Activated T-cell treated with anti-CD3 and anti-CD28 coated beads for 24 hours (primary cell): ENCODE data around the gene USP49.
A peak's percentile ranks its signal among the peaks of the same experiment; 100 is the strongest.

Experiments
- DNase-seq: peaks from one replicate; pipeline ENCODE4 v3.0.0-alpha.2; 2020; ENCODE audit warnings: low read depth

USP49 gene

DNA sequence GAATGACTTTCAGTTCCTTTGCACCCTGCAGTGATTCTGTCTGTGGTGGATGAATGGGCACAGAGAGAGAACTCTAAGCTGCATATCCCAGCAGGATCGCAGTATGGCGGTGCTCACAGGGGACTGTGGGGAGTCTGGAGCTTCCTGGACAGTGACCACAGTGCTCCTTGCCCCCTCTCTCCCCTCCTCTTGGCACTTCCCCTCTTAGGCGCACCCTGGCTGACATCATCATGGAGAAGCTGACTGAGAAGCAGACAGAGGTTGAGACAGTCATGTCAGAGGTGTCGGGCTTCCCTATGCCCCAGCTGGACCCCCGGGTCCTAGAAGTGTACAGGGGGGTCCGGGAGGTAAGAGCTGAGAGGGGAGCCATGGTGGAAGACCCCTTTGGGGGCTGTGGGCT, 34.7 kb upstream of the USP49 start:
- DNase-seq, result no peak

DNA sequence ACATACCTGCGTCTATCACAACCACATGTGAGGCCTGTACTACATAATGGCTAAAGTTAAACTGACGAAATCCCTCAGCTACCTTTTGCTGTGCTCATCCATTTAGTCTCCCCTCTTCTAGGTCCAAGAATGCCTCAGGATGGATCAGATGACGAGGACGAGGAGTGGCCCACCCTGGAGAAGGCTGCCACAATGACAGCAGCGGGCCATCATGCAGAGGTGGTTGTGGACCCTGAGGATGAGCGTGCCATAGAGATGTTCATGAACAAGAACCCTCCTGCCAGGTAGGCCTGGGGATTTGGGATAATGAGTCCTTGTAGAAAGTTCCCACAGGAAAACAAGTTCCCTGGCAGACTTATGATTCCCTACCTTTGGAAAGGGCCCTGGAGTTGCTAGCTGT, 32.1 kb upstream of the USP49 start:
- no peak for DNase-seq

DNA sequence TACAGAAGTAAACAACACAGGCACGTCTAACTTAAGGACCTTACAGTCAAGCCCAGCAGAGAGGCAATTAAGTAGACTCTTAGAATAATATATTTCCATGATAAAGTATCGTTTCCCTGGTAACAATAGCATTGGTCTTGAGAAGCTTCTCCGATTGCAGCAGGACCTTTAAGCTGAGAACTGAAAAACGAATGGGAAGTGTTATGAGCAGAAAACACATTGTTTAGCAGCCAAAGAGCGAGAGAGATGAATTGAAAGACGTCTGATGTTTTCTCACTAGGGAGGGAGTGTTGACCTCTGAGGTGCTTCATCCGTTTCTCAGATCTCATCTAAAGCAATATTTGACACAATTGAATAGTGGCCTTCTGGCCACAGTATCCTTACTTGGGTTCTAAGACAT, 27.0 kb upstream of the USP49 start:
- DNase-seq, result no peak

- no peak for DNase-seq
Observed at GRCh38 chr6:41921712-41921998, 26.5 kb upstream of the USP49 start.

DNA sequence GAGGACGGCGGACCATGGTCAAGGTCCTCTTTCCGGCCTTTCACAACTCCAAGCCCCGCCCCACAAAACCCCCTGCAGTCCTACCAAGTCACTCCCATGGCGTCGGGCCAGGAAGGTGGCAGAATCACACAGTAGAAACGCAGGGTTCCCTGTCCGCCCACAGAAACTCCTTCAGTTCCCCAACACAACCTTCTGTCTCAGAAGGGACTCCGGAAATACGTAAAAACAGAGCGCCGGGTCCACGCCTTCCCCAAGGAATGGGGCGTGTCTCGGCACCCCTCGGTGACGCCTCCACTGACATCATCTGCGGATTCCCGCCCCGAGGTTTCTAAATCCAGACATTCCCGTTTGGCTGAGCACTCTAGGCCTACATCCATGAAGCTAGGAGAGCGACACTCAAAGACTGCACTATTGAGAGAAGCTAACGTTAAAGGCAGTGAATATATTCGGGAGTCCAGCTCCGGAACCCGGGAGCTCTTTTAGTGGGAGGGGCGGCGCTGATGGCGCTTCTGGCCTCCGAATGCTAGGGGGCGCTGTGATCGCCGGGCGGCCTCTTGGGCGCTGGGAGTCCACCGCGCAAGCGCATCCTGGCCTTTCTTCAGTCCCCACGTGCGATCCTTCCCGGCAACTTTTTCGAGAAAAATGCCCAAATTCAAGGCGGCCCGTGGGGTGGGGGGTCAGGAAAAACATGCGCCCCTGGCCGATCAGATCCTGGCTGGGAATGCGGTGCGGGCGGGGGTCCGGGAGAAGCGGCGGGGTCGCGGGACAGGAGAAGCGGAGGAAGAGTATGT, 25.9 kb upstream of the USP49 start, which contains the start of the genes BYSL and MED20:
Gene BYSL, plus strand, starts transcription at position 579 of the 791 bp plus-strand sequence. Its CDS starts 64 bp downstream, at position 643.
Gene MED20, minus strand, starts transcription at position 219 of the 791 bp plus-strand sequence. Its CDS starts 121 bp downstream, at position 98.
- peak; percentile 91 for DNase-seq

GRCh38 chr6:41917528-41917927, 22.4 kb upstream of the USP49 start:
- DNase-seq, result no peak

DNA sequence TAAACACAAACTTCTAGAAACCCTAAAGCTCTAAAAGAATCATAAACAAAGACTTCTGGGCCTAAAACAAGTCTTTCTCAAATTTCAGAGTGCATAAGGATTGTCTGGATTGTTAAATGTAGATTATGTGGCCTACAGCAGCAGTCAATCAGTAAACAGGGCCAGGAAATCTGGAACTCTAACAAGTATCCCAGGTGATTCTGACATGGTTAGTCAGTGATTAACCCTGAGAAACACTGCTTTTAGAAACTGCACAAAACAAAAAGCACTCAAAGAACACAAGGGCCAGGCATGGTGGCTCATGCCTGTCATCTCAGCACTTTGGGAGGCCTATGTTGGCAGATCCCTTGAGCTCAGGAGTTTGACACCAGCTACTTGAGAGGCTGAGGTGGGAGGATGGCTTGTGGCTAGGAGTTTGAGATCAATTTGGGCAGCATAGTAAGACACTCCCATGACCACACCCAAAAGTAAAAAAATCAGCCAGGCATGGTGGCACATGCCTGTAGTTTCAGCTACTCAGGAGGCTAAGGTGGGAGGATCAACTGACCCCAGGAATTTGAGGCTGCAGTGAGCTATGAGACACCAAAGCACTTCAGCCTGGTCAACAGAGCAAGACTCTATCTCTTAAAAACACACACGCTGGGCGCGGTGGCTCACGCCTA, 19.8 kb upstream of the USP49 start:
- DNase-seq, result no peak

DNA sequence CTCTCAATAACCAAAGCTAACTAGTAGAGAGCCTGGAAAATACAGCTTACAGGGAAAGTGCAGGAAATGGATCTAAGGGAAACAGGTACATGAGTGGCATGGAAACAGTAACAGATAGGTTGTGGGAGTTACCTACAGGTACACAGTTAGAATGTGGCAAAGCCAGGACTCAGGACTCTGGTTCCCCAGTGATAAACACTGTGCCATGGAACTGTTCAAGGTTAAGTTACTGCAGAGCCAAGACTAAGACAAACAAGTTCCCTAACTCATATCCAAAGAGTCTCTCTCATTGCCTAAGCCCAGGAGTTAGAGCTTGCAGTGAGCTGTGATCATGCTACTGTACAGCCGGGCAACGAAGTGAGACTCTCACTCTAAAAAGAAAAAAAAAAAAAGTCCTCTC, 19.2 kb upstream of the USP49 start:
- DNase-seq, result no peak

DNA sequence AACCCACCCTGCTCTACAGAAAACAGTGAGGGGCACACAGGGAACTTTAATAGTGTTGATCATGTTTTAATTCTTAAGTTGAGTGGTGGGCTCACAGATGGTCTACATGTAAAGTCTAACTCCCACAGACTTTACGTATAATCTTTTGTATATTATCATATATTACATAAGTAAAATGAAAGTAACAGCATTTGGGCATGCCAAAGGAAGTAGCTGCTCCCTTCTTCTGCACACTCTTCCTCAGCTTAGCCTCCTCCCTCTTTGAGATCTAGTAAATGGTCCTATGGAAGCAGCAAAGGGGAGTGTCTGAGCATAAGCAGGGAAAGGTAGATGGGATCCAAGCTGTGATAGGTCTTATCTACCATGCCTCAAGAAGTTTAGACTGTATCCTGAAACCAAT, 14.6 kb upstream of the USP49 start:
- no peak for DNase-seq

DNA sequence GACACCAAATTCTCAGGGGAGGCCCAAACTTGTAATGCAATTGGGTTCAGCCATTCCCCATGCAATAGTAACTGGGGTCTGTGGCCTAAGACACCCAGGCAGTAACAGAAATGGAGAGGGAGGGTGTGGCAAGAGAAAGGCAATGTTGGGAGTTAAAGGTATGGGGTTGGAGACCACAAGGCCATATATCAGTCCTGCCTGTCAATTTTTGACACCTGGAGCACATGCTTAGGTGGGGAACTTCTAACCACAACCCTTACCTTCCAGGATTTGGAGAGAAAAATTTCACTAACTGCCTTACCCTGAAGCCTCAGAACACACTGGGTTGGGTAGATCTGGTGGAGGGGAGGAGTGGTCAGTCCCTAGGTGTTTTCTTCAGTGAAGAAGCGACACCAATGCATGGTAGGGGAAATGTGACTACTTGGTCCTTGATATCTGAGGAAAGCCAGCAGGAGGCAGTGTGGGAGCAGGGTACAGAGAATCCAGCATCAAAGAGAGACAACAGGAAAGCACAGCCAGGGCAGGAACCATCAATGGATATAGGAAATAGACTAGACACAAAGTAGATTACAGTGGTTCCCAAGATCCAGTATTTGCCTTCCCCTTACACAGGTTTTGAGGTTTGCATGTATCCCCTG, 6.8 kb upstream of the USP49 start:
- DNase-seq, result peak; percentile 45

DNA sequence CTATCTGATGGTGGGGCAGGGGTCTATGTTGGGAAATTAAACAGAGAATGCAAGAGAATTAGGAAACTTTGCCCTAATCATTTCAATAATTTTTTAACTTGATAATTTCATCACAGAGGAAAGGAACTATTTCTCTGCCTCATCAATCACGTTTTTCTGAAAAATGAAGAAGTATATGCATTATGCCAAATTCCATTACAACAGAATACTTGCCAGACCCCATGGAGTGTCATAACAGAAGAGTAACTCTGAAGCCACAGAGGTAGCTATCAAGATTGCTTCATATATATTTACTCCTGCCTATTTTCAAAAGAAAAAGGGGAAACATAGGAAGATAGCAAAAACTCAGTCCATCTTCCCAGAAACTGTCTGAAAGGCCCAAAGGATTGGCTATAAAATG, 5.7 kb upstream of the USP49 start:
- no peak for DNase-seq

DNA sequence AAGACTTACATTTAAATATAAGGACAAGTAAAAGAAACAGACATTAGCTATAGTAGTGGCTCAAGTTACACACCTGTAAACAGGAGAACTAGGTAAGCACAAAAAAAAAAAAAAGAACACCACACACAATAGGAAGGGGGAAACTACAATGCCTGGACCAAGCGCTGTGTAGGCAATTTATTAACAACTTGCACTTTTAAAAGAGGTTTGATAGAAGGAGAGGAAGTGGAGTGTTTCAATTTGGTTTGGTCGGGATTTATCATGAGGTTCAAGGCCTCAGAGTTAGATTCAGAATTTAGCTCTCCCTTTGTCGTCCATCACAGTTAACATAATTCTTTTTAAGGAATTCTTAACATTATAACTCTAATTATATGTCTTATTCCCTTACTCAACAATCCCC, 1.1 kb upstream of the USP49 start:
- DNase-seq, result no peak

DNA sequence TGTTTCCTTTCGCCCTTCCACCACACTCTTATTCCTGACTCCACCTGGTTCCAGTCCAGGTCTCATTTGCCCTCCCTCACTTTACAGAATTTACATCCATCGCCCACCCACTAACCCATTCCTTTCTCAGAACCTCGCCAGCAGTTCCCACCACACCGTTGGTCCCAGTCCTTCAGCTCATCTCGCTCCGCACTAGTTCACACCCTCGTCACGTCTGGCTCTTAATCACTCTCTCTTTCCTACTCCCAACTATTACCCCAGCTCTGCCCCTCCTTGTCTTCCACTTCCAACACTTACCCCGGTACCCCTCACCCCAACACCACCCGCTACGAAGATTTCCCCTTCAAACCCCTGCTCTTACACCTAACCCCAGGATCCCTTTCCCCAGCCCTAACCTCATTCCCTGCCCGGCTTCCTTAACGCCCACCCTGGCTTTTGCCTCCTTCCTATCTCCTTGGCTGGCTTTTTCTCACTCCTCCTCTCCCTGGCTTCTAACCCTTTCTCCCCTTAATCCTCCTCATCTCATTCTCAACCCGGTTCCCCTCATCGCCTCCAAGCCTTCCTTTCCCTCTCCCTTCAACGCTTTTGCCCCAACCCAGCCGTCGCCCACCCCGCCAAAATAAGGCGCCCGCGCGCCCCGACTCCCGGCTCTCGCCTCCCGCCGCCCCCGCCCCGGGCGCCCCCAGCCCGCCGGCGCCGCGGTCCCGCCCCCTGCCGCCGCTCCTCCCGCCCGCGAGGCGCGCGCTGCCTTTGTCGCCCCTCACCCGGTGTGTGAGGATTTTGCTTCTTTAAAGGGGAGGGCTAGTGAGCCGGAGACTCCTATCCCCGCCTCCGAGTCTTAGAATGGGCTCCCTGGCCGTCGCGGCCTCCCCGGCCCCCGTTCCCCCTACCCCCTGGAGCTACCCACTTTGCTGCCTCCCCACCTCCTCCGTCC, 542 bp downstream of the USP49 start:
- DNase-seq, result no peak

GRCh38 chr6:41892921-41893564, 2.1 kb downstream of the USP49 start:
- DNase-seq, result no peak

DNA sequence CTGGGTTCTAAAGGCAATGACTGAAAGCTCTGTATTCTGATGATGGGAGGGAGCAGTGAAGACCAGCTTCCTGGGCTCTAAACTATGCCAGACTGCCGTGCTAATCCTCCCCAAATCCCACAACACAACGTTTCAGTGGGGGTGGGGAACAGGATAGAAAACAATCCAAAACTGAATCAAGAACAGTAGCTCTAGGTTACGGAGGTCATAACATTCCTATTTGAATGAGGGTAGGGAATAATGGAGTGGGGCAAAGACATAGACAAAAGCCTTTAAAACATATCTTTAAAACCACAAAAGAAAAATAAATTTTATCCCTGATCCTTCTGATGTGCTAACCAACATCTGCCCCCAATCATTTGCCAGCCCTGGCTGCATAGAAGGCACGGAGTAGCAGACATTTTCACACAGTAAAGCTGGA, 7.8 kb downstream of the USP49 start:
- DNase-seq, result no peak

DNA sequence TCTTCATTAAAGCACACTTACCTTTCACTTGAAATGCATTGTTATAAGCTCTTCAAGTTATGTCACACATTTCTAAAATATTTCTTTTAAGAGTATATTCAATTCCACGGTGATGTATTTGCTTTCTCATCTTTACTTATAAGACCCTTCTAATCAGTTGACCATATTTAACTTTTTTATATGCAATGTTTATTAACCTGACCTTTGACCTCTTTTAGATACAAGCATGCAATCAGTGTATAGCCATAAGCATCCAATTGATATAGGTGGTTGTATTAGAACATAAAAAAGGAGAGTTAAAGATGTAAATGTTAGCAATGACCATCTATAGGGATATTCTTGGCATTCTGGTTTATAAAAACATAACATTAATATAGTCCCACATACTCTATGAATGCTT, 9.2 kb downstream of the USP49 start:
- no peak for DNase-seq

DNA sequence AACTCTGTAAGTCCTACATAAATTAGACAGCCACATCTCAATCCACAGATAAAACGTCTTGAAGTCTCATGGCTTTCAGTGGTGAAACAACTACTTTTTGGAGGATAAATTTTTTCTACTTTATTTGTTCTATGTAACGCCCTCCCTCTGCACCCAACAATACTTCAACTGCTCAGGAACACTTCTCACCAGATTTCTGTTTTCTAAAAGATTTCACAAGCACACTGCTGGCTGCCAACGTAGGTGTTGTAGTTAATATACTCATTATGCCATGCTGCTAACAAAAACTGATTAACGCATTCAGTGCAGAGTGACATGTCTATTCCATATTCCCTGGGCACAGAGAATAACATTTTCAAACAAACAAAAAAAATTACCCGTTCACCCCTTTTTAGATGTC, 10.2 kb downstream of the USP49 start:
- DNase-seq, result no peak

DNA sequence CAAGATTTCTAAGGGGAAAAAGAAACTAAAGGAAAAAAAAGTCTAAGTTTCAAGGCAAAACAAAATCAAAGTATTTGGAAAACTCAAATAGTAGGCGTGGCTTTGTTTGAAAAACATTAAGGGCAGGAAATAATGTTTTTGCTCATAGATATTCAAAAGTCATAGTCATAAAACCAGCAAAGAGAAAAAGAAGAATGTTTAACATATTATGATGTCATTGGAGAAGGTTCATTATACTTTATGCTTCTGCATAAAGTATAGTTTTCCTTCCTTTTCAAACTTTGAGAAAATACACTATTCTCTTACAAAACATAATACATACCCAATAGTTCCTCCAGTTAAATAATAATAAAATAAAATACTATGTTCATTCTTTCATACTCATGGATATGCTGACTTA, 13.7 kb downstream of the USP49 start:
- DNase-seq, result no peak

GRCh38 chr6:41878961-41879405, 16.2 kb downstream of the USP49 start:
- no peak for DNase-seq

GRCh38 chr6:41878246-41878645, 16.9 kb downstream of the USP49 start:
- DNase-seq, result no peak

- no peak for DNase-seq
Observed at GRCh38 chr6:41877051-41877680, 18.0 kb downstream of the USP49 start.
